Ectodermal cell (in vitro differentiated cells): ENCODE results near the gene MFSD6L.

ENCODE experiments used
- H3K27ac ChIP-seq: 2 replicates; pipeline ENCODE4 v1.7.0; 2013; ENCODE audit warnings: mild to moderate bottlenecking, low read depth, low read length; ENCODE audit not compliant: insufficient read depth, poor library complexity, severe bottlenecking
- H3K27me3 ChIP-seq: 2 replicates; pipeline ENCODE4 v1.7.0; 2013; ENCODE audit warnings: mild to moderate bottlenecking, low read length; ENCODE audit not compliant: insufficient read depth, control insufficient read depth, poor library complexity, severe bottlenecking
- H3K36me3 ChIP-seq: one replicate; pipeline ENCODE4 v1.7.0; 2013; ENCODE audit warnings: low read length; ENCODE audit not compliant: control insufficient read depth, insufficient read depth
- H3K4me1 ChIP-seq: one replicate; pipeline ENCODE4 v1.7.0; 2013; ENCODE audit warnings: low read length; ENCODE audit not compliant: control insufficient read depth, insufficient read depth
- H3K4me3 ChIP-seq: 2 replicates; pipeline ENCODE4 v1.7.0; 2013; ENCODE audit warnings: low read depth, low read length, control low read depth; ENCODE audit not compliant: insufficient read depth
- H3K9me3 ChIP-seq: 2 replicates; pipeline ENCODE4 v1.7.0; 2013; ENCODE audit warnings: mild to moderate bottlenecking, low read length, moderate library complexity; ENCODE audit not compliant: control insufficient read depth
- WGBS, 2 experiments: methylation state at CpG; one replicate each; pipeline ENCODE4 v1.1.7; 2013; ENCODE audit warnings: missing lambda C conversion rate in 2 of 2; 5-methylcytosine and 5-hydroxymethylcytosine counted together

MFSD6L gene

DNA sequence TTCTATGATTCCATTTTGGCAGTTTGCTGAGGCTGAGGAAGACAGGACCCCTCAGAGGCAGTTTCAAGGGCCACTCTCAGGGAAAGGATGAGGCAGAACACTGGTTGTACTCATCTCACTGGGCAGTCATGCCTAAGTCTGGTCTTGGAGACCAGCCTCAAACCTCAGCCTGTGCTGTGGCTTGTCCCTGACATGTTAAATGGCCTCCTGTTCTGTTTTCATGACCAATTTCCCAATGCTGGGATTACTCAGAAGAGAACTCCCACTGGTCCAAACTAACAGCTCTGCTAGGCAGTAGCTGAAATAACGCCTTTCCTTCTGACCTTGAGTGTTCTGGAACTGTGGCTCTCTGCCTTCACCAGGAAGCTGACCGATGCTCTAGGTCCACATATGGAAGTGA is 32.4 kb downstream of the MFSD6L start:
- WGBS, 2 experiments = 89 to 92% methylated on average over 2 of the region's 2 CpGs
- Histone ChIP-seq H3K9me3 (no peaks in the 10 kb centered on the region), H3K27me3 (no peaks in the 10 kb centered on the region), H3K36me3 (no peaks in the 10 kb centered on the region), H3K4me1 (no peaks in the 10 kb centered on the region), H3K4me3 (no peak overlapping the region), H3K27ac (no peak overlapping the region)

DNA sequence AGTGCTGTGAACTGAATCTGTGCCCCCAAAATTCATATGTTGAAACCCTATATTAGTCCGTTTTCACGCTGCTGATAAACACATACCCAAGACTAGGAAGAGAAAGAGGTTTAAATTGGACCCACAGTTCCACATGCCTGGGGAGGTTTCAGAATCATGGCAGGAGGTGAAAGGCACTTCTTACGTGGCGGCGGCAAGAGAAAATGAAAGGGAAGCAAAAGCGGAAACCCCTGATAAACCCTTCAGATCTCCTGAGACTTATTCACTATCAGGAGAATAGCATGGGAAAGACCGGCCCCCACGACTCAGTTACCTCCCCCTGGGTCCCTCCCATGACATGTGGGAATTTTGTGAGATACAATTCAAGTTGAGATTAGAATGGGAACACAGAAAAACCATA is 37.2 kb downstream of the MFSD6L start:
- 81 to 83% methylated on average over 8 of the region's 8 CpGs for WGBS, 2 experiments

DNA sequence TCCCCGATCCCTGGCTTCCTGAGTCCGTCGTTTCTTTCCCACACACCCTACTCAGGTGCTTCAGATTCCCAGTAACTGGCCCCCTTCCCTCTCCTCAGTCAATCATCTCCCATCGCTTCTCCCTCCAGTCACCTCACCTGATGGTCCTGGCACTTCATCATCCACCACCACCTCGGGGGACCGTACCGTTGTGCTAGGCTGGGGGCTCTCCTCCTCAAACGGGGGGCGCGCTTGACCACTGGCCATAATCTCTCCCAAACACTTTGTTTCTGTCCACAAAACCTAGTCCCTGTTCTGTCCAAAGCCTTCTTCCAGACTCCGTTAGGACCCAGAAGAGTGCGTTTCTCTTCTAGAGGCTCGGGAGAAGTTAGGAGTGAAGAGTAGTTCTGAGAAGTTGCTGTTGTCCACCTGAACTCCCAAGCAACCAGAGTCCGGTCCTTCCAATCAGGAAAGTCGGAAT is 41.0 kb downstream of the MFSD6L start, which contains the start of gene SPDYE4:
TSS of gene SPDYE4 (minus strand) at position 410 of the 460 bp plus-strand sequence. CDS start at position 246, 164 bp downstream.
- WGBS, 2 experiments = 95 to 96% methylated on average over 15 of the region's 15 CpGs
- H3K27me3 ChIP-seq = no peaks in the 10 kb centered on the region

More for the DNA sequence above, 37.2 kb downstream of the MFSD6L start:
- H3K27ac ChIP-seq = no peak overlapping the region
- H3K9me3 ChIP-seq = no peaks in the 10 kb centered on the region
- H3K4me3 ChIP-seq = no peak overlapping the region
- H3K36me3 ChIP-seq = no peaks in the 10 kb centered on the region
- H3K27me3 ChIP-seq = no peaks in the 10 kb centered on the region
- H3K4me1 ChIP-seq = no peaks in the 10 kb centered on the region

DNA sequence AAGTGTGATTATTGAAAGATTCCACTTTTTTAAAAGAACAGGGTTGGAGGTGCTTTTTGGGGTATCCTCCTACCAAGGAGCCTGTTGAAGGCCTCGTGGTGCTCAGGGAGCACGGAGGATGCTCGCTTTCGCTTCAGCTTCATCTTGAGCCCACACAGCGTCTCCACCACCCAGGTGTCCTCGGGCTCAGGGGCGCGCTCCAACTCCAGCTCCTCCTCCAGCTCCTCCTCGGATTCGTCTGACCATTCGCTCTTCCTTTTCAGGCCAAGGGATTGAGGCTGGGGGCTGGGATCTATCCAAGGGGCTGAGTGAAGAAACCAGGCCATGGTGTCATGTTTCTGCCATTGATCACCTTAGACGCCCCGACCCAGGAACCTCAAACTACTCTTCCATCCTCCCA is 42.0 kb downstream of the MFSD6L start:
- Histone ChIP-seq H3K36me3 (no peaks in the 10 kb centered on the region), H3K9me3 (no peaks in the 10 kb centered on the region), H3K27me3 (no peaks in the 10 kb centered on the region), H3K27ac (no peak overlapping the region), H3K4me1 (no peaks in the 10 kb centered on the region), H3K4me3 (no peak overlapping the region)
- WGBS, 2 experiments = 86 to 87% methylated on average over 13 of the region's 13 CpGs

More for the DNA sequence above, 41.0 kb downstream of the MFSD6L start, which contains the start of gene SPDYE4:
- Histone ChIP-seq H3K4me3 (no peak within 1 kb of the TSS), H3K36me3 (no peaks in the 10 kb centered on the region), H3K27ac (no peak within 1 kb of the TSS), H3K9me3 (no peaks in the 10 kb centered on the region), H3K4me1 (no peaks in the 10 kb centered on the region)

DNA sequence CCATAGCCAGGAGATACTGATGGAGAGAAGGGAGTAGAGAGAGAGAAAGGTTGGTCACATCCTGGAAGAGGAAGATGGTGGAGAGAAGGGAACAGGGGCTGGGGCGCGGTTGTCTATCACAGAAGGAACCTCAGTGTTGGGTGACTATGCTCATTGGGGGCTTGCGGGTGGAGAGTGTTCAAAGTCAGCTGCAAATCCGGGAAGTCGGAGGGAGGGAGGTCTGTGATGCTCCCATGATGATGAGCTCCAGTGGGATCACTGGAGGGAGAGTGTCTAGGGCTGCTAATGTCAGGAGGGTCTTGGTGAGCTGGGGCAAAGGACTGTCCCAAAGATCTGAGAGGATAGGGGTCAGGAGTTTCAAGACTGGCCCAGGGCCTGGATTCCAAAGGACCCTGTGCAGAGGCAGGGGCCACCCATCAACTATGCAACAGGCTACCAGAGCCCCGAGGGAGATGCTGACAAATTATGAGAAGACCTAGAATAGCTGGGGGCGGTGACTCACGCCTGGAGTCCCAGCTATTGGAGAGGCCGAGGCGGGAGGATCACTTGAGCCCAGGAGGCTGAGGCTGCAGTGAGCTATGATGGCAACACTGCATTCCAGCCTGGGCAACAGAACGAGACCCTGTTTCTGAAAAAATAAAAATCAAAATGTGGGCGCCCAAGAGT is 43.4 kb downstream of the MFSD6L start:
- WGBS, 2 experiments = 91 to 95% methylated on average over 12 of the region's 12 CpGs
- no peaks in the 10 kb centered on the region for H3K36me3 ChIP-seq
- no peak overlapping the region for H3K27ac ChIP-seq
- H3K4me1 ChIP-seq = no peaks in the 10 kb centered on the region
- H3K27me3 ChIP-seq = no peaks in the 10 kb centered on the region
- no peak overlapping the region for H3K4me3 ChIP-seq
- no peaks in the 10 kb centered on the region for H3K9me3 ChIP-seq

DNA sequence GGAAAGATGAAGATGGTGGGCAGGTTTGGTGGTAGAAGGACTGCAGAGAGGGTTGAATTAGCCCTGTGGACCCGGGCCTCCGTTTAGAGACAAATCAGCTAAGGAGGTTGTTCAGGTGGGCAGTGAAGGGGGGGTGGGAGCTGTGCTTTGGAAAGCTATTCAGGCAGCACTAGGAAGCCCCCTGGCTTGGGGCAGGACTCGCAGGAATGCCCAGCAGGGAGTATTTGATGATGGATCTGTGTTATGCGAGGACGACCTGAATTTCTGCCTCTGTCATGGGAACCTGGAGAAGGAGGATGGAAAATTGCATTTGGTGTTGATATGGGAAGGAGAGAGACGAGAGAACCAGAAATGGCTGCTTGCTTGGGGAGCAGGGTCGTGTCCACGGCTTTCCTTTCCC is 44.3 kb downstream of the MFSD6L start:
- no peaks in the 10 kb centered on the region for H3K4me1 ChIP-seq
- no peaks in the 10 kb centered on the region for H3K27me3 ChIP-seq
- no peak overlapping the region for H3K27ac ChIP-seq
- 76 to 78% methylated on average over 8 of the region's 8 CpGs for WGBS, 2 experiments
- no peaks in the 10 kb centered on the region for H3K9me3 ChIP-seq
- no peaks in the 10 kb centered on the region for H3K36me3 ChIP-seq
- H3K4me3 ChIP-seq = no peak overlapping the region

DNA sequence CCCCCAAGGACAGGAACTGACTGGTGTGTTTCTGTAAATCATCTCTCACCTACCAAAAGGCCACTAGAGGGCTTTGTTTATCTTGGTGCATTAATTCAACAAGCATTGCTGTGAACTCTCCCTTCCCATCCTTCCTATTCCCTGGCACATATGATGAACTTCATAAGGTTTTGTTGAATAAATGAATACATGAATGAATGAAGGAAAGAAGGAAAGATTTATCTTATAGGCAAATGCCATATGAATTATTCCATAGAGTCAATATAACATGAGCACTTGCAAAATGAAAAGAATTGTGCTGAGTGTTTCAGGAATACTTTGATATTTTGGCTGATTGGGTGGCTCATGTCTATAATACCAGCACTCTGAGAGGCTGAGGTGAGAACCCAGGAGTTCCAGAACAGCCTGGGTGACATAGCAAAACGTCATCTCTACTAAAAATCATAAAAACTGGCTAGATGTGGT is 45.2 kb downstream of the MFSD6L start:
- no peak overlapping the region for H3K4me3 ChIP-seq
- H3K36me3 ChIP-seq = no peaks in the 10 kb centered on the region
- 71 to 83% methylated on average over 1 of the region's 1 CpG for WGBS, 2 experiments
- H3K27me3 ChIP-seq = no peaks in the 10 kb centered on the region
- H3K27ac ChIP-seq = no peak overlapping the region
- no peaks in the 10 kb centered on the region for H3K4me1 ChIP-seq
- H3K9me3 ChIP-seq = no peaks in the 10 kb centered on the region

DNA sequence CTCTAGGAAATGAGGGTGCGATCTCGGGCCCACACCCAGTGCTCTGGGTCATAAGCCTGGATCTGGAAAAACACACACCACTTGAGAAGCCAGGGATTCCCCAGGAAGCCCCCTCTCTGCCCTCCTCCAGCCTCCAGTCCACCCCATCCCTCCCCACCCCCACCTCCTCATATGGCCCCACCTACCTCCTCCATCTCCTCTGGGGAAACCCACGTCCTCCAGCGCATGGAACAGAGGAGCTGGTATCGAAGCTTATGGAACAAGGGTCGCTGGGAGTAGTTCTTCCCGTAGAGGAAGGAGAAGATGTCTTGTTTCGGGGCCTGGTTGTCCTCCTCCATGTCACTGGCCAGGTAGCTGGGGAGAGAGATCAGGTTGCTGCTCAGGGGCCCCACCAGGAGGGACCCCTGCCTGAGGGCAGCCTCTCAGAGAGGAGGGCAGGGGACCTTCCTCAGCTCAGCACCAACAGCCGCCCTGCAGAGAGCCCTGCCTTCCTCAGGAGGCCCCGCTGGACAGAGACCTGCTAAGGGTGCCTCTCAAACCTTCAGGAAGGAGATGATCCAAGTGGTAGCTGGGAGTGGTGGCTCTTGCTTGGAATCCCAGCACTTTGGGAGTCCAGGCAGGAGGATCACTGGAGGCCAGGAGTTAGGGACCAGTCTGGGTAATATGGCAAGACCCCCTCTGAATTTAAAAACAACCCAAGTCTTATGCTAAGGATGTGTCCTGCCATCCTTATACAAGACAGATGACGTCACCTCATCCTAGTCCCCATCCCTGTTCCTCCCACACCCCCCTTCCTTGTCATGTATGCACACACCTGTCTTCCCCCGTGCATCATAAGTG is 45.8 kb downstream of the MFSD6L start:
- H3K4me3 ChIP-seq = no peak overlapping the region
- H3K27ac ChIP-seq = no peak overlapping the region
- H3K9me3 ChIP-seq = no peaks in the 10 kb centered on the region
- H3K27me3 ChIP-seq = no peaks in the 10 kb centered on the region
- H3K4me1 ChIP-seq = no peaks in the 10 kb centered on the region
- H3K36me3 ChIP-seq = no peaks in the 10 kb centered on the region
- WGBS, 2 experiments = 89 to 93% methylated on average over 12 of the region's 12 CpGs

DNA sequence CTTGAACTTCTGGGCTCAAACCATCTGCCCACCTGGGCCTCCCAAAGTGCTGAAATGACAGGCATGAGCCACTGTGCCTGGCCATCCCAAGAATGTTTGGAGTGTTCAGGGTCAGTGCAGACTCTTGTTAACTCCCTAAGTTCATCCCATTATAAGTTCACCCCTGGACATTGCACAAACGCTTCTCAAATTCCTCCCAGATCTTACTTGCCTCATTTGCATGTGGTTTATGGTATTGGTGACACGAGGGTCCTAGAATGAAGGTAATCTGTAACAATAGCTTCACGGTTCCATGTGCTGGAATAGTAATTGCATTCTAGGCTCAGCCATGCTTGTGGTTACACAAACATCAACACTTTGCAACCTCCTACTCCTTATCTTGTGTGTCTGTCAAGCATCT is 49.5 kb downstream of the MFSD6L start:
- Histone ChIP-seq H3K27me3 (peaks cover 9% of the 10 kb centered on the region), H3K27ac (no peak overlapping the region), H3K9me3 (no peaks in the 10 kb centered on the region), H3K4me3 (no peak overlapping the region), H3K36me3 (no peaks in the 10 kb centered on the region), H3K4me1 (no peaks in the 10 kb centered on the region)
- WGBS, 2 experiments = 90 to 94% methylated on average over 2 to 3 of the region's 3 CpGs

DNA sequence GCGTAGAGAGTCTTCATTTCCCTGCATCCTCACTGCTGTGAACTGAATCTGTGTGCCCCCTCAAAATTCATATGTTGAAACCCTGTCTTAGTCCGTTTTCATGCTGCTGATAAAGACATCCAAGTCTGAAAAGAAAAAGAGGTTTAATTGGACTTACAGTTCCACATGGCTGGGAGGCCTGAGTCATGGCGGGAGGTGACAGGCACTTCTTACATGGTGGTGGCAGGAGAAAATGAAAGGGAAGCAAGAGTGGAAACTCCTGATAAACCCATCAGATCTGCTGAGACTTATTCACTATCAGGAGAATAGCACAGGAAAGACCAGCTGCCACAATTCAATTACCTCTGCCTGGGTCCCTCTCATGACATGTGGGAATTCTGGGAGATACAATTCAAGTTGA is 51.4 kb downstream of the MFSD6L start:
- WGBS, 2 experiments = 80 to 90% methylated on average over 3 of the region's 3 CpGs
- no peaks in the 10 kb centered on the region for H3K36me3 ChIP-seq
- H3K4me1 ChIP-seq = no peaks in the 10 kb centered on the region
- H3K27ac ChIP-seq = no peak overlapping the region
- H3K9me3 ChIP-seq = no peaks in the 10 kb centered on the region
- H3K4me3 ChIP-seq = no peak overlapping the region
- H3K27me3 ChIP-seq = peaks cover 9% of the 10 kb centered on the region
